HepG2 (cell line): ENCODE results near the gene RETN. TPM values are rescaled to one million over a fixed set of nuclear protein-coding genes. Genes with fewer than 3 reads are reported as not detected.
A peak's percentile ranks its signal among the peaks of the same experiment; 100 is the strongest.

Experiments used
- ARID2 ChIP-seq: sonication (generic); formaldehyde crosslinking; IDR thresholded peaks from 2 replicates; pipeline ENCODE4 v1.8.1; 2022; ENCODE audit warnings: mild to moderate bottlenecking, missing genetic modification reagents, borderline replicate concordance
- ARNT2 ChIP-seq: sonication (generic); formaldehyde crosslinking; IDR thresholded peaks from 2 replicates; pipeline ENCODE4 v1.8.0; 2022; ENCODE audit warnings: mild to moderate bottlenecking, low read depth, missing genetic modification reagents, moderate library complexity
- ATF7-NPFF ChIP-seq: sonication (generic); formaldehyde crosslinking; IDR thresholded peaks from 2 replicates; pipeline ENCODE4 v1.8.1; 2023; ENCODE audit warnings: mild to moderate bottlenecking, low read depth, missing genetic modification reagents, moderate library complexity
- CEBPB ChIP-seq: IDR thresholded peaks from 2 replicates; pipeline ENCODE4 v1.6.1; 2011; ENCODE audit warnings: low read depth, low read length, improper control_type of control experiment, borderline replicate concordance
- HDAC6 ChIP-seq: fragments of 200-600 bp; sonication (generic); IDR thresholded peaks from 2 replicates; pipeline ENCODE4 v1.7.0; 2017; ENCODE audit warnings: mild to moderate bottlenecking, antibody characterized with exemption, low read length, low read depth
- KLF13 ChIP-seq: sonication (generic); formaldehyde crosslinking; IDR thresholded peaks from 2 replicates; pipeline ENCODE4 v1.4.0; 2020; ENCODE audit warnings: mild to moderate bottlenecking, missing genetic modification reagents
- KMT2B ChIP-seq: IDR thresholded peaks from 2 replicates; pipeline ENCODE4 v1.6.1; 2016; ENCODE audit warnings: missing genetic modification reagents, missing compliant biosample characterization
- MIER3 ChIP-seq: IDR thresholded peaks from 2 replicates; pipeline ENCODE4 v1.6.1; 2016; ENCODE audit warnings: missing compliant biosample characterization, borderline replicate concordance
- MIXL1 ChIP-seq: IDR thresholded peaks from 2 replicates; pipeline ENCODE4 v1.6.1; 2016
- NFATC3 ChIP-seq: sonication (generic); formaldehyde crosslinking; IDR thresholded peaks from 2 replicates; pipeline ENCODE4 v1.5.1; 2020; ENCODE audit warnings: mild to moderate bottlenecking, missing genetic modification reagents
- PRDM15 ChIP-seq: sonication (generic); formaldehyde crosslinking; IDR thresholded peaks from 2 replicates; pipeline ENCODE4 v1.4.0; 2020; ENCODE audit warnings: missing genetic modification reagents
- RAD21 ChIP-seq: fragments of 450-650 bp; formaldehyde crosslinking; IDR thresholded peaks from 2 replicates; pipeline ENCODE4 v1.5.0; 2020; ENCODE audit warnings: mild to moderate bottlenecking
- RBM22 ChIP-seq: fragments of 200-400 bp; formaldehyde crosslinking; optimal IDR thresholded peaks from 2 replicates; pipeline ENCODE3; 2017; ENCODE audit warnings: mild to moderate bottlenecking, low read length, moderate library complexity
- RFX1 ChIP-seq: fragments of 450-650 bp; IDR thresholded peaks from 2 replicates; pipeline ENCODE4 v1.6.1; 2017
- SATB2 ChIP-seq: sonication (generic); formaldehyde crosslinking; IDR thresholded peaks from 2 replicates; pipeline ENCODE4 v1.5.0; 2020; ENCODE audit warnings: missing genetic modification reagents
- SYNCRIP ChIP-seq: fragments of 200-400 bp; formaldehyde crosslinking; IDR thresholded peaks from 2 replicates; pipeline ENCODE4 v1.6.1; 2018; ENCODE audit warnings: mild to moderate bottlenecking, low read depth, low read length; ENCODE audit not compliant: insufficient read depth
- TBL1XR1 ChIP-seq: fragments of 150-350 bp; IDR thresholded peaks from 2 replicates; pipeline ENCODE4 v1.6.1; 2014; ENCODE audit warnings: borderline replicate concordance, low read length; ENCODE audit not compliant: partially characterized antibody
- TBX2 ChIP-seq: sonication (generic); formaldehyde crosslinking; IDR thresholded peaks from 2 replicates; pipeline ENCODE4 v1.5.0; 2020; ENCODE audit warnings: missing genetic modification reagents, mild to moderate bottlenecking, borderline replicate concordance
- WIZ ChIP-seq: sonication (generic); formaldehyde crosslinking; IDR thresholded peaks from 2 replicates; pipeline ENCODE4 v1.5.1; 2020; ENCODE audit warnings: mild to moderate bottlenecking, missing genetic modification reagents
- ZBTB38 ChIP-seq: sonication (generic); formaldehyde crosslinking; IDR thresholded peaks from 2 replicates; pipeline ENCODE4 v1.5.1; 2020; ENCODE audit warnings: mild to moderate bottlenecking, missing genetic modification reagents
- ZKSCAN1 ChIP-seq: fragments of 150-350 bp; IDR thresholded peaks from 2 replicates; pipeline ENCODE4 v1.6.1; 2014; ENCODE audit warnings: low read length
- ZMAT5 ChIP-seq: sonication (generic); formaldehyde crosslinking; IDR thresholded peaks from 2 replicates; pipeline ENCODE4 v1.5.0; 2020; ENCODE audit warnings: mild to moderate bottlenecking, low read depth, missing genetic modification reagents, borderline replicate concordance
- ZNF136 ChIP-seq: sonication (generic); formaldehyde crosslinking; IDR thresholded peaks from 2 replicates; pipeline ENCODE4 v1.8.1; 2022; ENCODE audit warnings: low read depth, mild to moderate bottlenecking, moderate library complexity, missing genetic modification reagents
- ZNF331 ChIP-seq: sonication (generic); formaldehyde crosslinking; IDR thresholded peaks from 2 replicates; pipeline ENCODE4 v1.4.0; 2020; ENCODE audit warnings: missing genetic modification reagents
- ZNF557 ChIP-seq: sonication (generic); formaldehyde crosslinking; IDR thresholded peaks from 2 replicates; pipeline ENCODE4 v1.4.0; 2020; ENCODE audit warnings: missing genetic modification reagents
- ZNF607 ChIP-seq: sonication (generic); formaldehyde crosslinking; IDR thresholded peaks from 2 replicates; pipeline ENCODE4 v1.5.1; 2020; ENCODE audit warnings: missing genetic modification reagents, mild to moderate bottlenecking, borderline replicate concordance
- ZNF784 ChIP-seq: sonication (generic); formaldehyde crosslinking; IDR thresholded peaks from 2 replicates; pipeline ENCODE4 v1.5.1; 2020; ENCODE audit warnings: missing genetic modification reagents, mild to moderate bottlenecking, borderline replicate concordance
- ZSCAN22 ChIP-seq: sonication (generic); formaldehyde crosslinking; IDR thresholded peaks from 2 replicates; pipeline ENCODE4 v1.4.0; 2020; ENCODE audit warnings: mild to moderate bottlenecking, missing genetic modification reagents
- polyA plus RNA-seq, 8 experiments: library from polyadenylated mRNA; depleted of rRNA in 3 of 8; stranded (reverse) in 7 of 8; unstranded in 1 of 8; fragments of >200 nt; fragmentation: Illumina TruSeq in 4 of 8; extraction: Trizol in 4 of 8; gene quantifications; 2 replicates each; pipeline versions ENCODE4 v1.2.1 to v1.2.3, GENCODE V29; 2011 to 2016; ENCODE audit warnings: low read depth in 4 of 8, missing spikeins in 1 of 8, mixed read lengths in 1 of 8; ENCODE audit not compliant: insufficient read depth in 1 of 8
- total RNA-seq, 5 experiments: library from RNA; depleted of rRNA; stranded (reverse); fragments of >200 nt; fragmentation: Illumina TruSeq; extraction: Trizol; gene quantifications; 2 replicates each; pipeline ENCODE4 v1.2.3, GENCODE V29; 2016; ENCODE audit warnings: low read depth in 1 of 5

Gene RETN
- total and polyA plus RNA-seq, 2 of the 13 experiments (the other 11 are each of a cell fraction or from before 2014, with no cell fraction given) = not detected

DNA sequence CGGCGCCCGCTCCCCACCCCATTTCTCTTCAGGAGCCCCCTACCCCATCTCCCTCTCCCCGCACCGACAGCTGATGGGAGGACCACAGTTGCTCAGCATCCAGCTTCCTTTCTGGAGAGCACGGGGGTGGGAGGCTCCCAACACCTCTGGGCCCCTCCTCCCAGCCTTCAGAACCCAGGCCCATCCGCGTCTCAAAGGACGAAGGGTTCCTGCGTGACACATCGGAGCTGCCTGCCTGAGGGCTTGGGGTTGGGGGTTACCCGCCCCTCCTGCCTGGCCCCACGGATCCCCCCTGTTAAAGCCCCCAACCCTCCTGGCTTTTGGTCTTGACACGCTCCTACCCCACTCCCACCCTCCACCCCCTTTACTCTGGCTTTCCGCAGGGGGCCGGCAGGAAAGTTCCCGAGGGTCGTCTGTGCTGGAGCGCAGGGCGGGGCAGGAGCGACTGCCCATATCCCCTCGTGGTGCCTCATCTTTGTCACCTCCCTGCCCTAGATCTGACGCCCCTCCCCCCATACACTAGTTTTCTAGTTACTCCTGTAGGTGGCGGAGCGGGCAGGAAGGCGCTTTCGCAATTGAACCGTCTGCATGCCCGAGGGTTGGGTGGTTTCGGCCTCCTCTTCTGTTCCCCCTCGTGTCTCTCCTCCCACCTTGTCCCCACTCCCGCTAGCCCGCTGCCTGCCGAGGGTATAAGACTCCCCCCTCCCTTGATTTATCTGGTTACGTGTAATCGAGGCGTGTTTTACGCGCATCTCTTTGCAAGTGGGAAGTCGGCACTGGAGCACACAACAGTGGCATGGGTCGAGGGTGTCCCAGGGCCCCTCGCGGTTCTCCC, 12.7 kb downstream of the RETN start (continued):
- TF ChIP-seq RAD21 (CRISPR knock-in tag) (peak; percentile 36; the same call in 1 of the 2 replicates), ZNF784 (CRISPR knock-in tag) (no peak), ZNF136 (CRISPR knock-in tag) (no peak), ATF7-NPFF (CRISPR knock-in tag) (no peak), SYNCRIP (no peak), ARNT2 (no peak), SATB2 (no peak), WIZ (CRISPR knock-in tag) (no peak), ZKSCAN1 (no peak), PRDM15 (CRISPR knock-in tag) (no peak), ZBTB38 (CRISPR knock-in tag) (peak; percentile 18; the same call in 1 of the 2 replicates), TBL1XR1 (no peak), MIER3 (no peak), MIXL1 (CRISPR knock-in tag) (0 out of 2 replicates have a peak, but pooled peaks have one; percentile 41), ZNF607 (no peak), NFATC3 (CRISPR knock-in tag) (no peak), ZNF557 (CRISPR knock-in tag) (no peak), CEBPB (peak; percentile 94), ZNF331 (0 out of 2 replicates have a peak, but pooled peaks have one; percentile 49), RFX1 (no peak), HDAC6 (no peak), RBM22 (no peak), TBX2 (peak; percentile 39; the same call in 1 of the 2 replicates), KLF13 (CRISPR knock-in tag) (no peak), ZSCAN22 (CRISPR knock-in tag) (no peak), ZMAT5 (CRISPR knock-in tag) (no peak), ARID2 (CRISPR knock-in tag) (peak; percentile 53; the same call in 1 of the 2 replicates), KMT2B (CRISPR knock-in tag) (no peak)
